ENCODE data around the gene HOXD4.

The HOXD4 gene

DNA sequence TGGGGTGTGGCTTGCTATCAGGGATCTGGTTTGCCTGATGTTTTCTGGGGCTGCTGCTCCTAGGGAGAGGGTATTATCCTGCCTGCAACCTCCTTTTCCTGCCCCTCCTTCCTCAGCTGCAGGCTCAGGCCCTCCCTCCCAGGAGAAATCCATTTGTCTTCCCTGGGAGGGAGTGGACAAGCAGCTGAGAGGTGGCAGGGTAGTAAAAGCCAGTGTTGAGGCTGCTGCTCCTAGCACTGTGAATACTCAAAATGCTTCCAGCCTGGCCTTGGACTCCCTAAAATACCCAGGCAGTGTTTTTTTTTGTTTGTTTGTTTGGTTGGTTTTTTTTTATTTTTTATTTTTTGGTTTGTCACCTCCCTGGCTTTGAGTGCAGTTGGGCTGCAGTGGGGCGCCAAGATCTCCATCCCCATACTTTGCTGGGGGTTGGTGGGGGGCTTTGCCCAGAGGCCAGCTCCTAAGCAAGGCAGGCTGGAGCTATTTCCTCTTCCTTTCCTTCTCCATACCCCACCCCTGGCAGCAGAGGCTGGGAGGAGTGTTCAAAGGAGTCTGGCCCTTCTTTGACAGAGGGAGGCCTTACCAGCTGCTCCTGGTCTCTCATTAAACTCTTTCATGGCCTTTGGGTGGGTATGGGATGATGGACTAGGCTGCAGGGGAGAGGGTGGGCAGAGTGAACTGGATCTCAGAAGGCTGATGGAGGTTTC lies 19.4 kb downstream of the HOXD4 start:
- no peak for DNase-seq (ENCODE audit: low read depth)

GRCh38 chr2:176171351-176172006 lies 20.1 kb downstream of the HOXD4 start:
- no peak for DNase-seq (ENCODE audit: low read depth)

DNA sequence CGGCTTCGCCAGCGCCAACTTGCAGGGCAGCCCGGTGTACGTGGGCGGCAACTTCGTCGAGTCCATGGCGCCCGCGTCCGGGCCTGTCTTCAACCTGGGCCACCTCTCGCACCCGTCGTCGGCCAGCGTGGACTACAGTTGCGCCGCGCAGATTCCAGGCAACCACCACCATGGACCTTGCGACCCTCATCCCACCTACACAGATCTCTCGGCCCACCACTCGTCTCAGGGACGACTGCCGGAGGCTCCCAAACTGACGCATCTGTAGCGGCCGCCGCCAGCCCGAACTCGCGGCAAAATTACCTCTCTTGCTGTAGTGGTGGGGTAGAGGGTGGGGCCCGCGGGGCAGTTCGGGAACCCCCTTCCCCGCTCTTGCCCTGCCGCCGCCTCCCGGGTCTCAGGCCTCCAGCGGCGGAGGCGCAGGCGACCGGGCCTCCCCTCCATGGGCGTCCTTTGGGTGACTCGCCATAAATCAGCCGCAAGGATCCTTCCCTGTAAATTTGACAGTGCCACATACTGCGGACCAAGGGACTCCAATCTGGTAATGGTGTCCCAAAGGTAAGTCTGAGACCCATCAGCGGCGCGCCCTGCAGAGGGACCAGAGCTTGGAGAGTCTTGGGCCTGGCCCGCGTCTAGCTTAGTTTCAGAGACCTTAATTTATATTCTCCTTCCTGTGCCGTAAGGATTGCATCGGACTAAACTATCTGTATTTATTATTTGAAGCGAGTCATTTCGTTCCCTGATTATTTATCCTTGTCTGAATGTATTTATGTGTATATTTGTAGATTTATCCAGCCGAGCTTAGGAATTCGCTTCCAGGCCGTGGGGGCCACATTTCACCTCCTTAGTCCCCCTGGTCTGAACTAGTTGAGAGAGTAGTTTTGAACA lies 20.9 kb downstream of the HOXD4 start:
- DNase-seq (ENCODE audit: low read depth) = no peak

- no peak for DNase-seq (ENCODE audit: low read depth)
Measured at GRCh38 chr2:176172895-176173566, 21.7 kb downstream of the HOXD4 start.

GRCh38 chr2:176173567-176174381 lies 22.4 kb downstream of the HOXD4 start:
- no peak for DNase-seq (ENCODE audit: low read depth)

- DNase-seq (ENCODE audit: low read depth) = no peak
Measured at GRCh38 chr2:176174382-176174823, 23.1 kb downstream of the HOXD4 start.

DNA sequence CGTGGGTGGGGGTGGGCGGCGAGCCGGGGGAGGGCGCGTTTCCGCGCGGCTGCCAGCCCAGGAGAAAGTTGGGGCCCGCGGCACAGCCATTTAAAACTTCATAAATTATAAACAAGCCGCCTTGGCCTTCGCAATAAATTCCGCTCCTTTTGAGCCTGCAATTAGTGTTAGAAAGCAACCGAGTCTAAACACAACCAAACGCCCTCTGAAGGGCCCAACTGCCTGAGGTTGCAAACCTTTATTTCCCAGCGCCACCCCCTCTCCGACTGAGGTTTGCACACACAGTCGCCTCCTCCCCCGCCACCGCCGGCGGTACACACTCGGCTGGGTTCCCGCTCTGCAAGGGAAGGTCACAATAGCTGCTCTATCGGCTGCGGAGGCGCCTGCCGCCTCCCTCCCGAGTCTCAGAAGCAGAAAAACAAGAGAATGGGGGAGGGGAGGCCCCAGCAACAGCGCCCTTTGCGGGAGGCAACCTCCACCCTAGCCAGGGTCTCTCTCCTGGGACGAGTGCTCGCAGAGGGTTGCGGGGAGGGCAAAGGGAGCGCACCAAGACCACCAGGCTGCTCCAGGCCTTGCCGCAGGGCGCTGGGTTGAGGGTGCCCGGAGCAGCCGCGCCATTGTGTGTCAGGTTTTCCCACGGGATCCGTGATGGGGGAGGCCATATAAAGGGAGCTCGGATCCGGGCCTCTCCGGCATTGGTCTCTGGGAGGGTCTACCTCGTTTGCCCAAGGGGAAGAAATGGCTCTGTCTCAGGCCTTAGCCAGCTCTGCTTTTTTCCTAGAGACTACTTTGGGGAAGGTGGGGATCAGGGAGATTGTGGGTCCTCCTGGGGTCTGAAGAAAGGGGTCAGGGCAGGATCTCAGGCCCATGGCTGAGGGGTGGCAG lies 23.7 kb downstream of the HOXD4 start:
- no peak for DNase-seq (ENCODE audit: low read depth)

- DNase-seq (ENCODE audit: low read depth) = no peak
Measured at GRCh38 chr2:176175709-176176607, 24.6 kb downstream of the HOXD4 start.

DNA sequence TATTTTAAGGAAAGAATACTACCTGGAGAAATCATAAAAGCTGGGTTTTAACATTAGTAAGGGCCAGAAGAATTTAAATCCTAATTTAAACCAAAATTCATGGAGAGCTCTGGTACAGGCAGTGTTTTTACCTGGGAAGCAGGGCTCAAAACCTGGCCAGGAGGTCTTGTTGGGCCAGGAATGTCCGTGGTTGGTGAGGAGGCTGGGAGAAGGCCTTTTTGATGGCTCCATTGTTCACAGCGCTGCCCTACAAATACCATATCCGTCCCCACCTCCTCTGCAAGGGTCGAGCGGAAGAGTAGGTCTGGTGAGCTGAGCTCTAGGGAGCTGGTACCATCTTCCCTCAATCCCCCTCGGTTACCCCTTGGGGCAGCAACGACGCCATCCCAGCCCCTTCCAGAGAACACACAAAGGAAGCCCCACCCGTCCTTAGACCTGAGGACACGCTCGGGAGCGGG lies 26.3 kb downstream of the HOXD4 start:
- no peak for DNase-seq (ENCODE audit: low read depth)

GRCh38 chr2:176178038-176178756 lies 26.8 kb downstream of the HOXD4 start:
- DNase-seq (ENCODE audit: low read depth) = no peak

DNA sequence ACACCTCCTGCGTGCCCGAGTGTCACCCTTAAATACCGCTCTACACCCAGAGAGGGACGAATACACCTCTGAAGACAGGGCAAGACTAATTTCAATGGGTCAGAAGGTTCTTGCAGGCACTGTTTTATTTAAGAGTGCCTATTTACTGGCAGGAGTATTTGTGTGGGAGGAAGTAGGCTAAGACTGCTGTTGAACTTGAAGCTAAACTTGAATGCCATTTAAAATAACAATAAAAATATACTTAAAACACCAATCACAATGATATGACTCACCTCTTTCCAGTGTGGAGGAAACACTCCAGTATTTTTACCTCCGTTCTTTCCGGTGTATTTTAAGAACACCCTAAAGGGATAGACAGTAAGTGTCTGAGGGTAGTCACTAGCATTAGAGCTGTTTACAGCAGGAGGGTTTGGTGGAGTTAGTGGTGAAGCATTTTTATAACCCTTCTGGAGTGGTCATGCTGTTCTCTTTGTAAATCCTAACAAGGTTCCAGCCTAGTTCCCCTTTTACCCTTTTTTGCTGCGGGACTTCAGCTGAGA lies 27.5 kb downstream of the HOXD4 start:
- no peak for DNase-seq (ENCODE audit: low read depth)

- DNase-seq (ENCODE audit: low read depth) = no peak
Measured at GRCh38 chr2:176181551-176181950, 30.2 kb downstream of the HOXD4 start.

DNA sequence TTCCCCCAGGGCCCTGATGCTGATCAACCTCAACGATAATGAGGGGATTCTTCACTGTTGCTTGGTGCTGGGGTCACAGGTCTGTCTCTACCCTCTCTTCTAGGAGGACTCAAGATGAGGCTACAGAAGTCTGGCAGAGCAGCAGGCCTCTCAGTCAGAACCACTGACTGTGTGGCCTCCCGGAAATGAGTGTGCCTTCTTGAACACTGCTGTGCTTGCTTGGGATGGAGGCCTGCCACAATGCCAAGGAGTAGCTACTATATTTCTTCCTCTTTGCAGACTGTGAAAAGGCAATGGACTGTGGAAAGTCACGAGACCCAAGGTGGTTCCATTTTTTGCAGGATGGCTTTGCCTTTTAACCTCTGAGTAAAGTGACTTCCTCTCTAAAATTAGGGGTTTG lies 31.3 kb downstream of the HOXD4 start:
- no peak for DNase-seq (ENCODE audit: low read depth)

DNA sequence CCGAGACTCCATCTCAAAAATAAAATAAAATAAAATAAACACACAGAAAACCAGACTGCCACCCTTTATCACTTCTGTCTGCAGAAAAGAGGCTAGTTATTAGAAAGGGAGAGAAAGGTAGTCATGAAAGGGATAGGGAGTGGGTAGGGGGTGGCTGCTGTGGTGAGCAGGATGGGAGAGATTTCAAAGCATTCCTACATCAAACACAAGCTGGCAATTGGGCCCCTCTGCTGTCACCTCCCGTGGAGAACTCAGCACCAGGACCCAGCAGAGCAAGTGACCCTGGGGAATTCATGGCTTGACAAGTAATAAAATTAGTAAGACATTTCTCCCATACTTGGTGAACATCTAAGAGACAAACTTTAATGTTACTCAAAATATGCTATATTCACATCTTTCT lies 33.4 kb downstream of the HOXD4 start:
- DNase-seq (ENCODE audit: low read depth) = no peak

GRCh38 chr2:176186024-176186423 lies 34.7 kb downstream of the HOXD4 start:
- no peak for DNase-seq (ENCODE audit: low read depth)

GRCh38 chr2:176187200-176187898 lies 36.0 kb downstream of the HOXD4 start:
- DNase-seq (ENCODE audit: low read depth) = no peak
